K562 (cell line): Measurements from ENCODE around the gene TNFSF13. TPM values are rescaled to one million over a fixed set of nuclear protein-coding genes. Genes with fewer than 3 reads are reported as not detected.
A peak's percentile ranks its signal among the peaks of the same experiment; 100 is the strongest.

Source experiments
- ARNT ChIP-seq, 2 experiments: fragments of 450-650 bp; IDR thresholded peaks; 2 replicates each; pipeline ENCODE4 v1.6.1; 2016; ENCODE audit warnings: mild to moderate bottlenecking in 1 of 2
- CHD2 ChIP-seq: IDR thresholded peaks from 2 replicates; pipeline ENCODE4 v1.6.1; 2011; ENCODE audit warnings: low read depth, low read length
- GABPB1 ChIP-seq: sonication (generic); formaldehyde crosslinking; IDR thresholded peaks from 2 replicates; pipeline ENCODE4 v1.8.0; 2022; ENCODE audit warnings: mild to moderate bottlenecking, missing genetic modification reagents
- HBP1 ChIP-seq: fragments of 450-650 bp; formaldehyde crosslinking; IDR thresholded peaks from 2 replicates; pipeline ENCODE4 v1.4.0; 2022; ENCODE audit warnings: missing genetic modification characterization
- HMG20B ChIP-seq: fragments of 250-450 bp; sonication (Bioruptor Pico); IDR thresholded peaks from 2 replicates; pipeline ENCODE4 v1.5.0; 2021; ENCODE audit warnings: mild to moderate bottlenecking
- IRF2 ChIP-seq: sonication (generic); formaldehyde crosslinking; IDR thresholded peaks from 2 replicates; pipeline ENCODE4 v1.8.1; 2022; ENCODE audit warnings: mild to moderate bottlenecking, missing genetic modification reagents
- MAZ ChIP-seq, 2 experiments: fragments of 450-650 bp in 1 of 2; sonication (generic) in 1 of 2; formaldehyde crosslinking; IDR thresholded peaks in 1 of 2; conservative IDR thresholded peaks in 1 of 2; 2 replicates each; pipeline versions ENCODE4 v1.4.0 to v1.5.0; 2020; ENCODE audit warnings: mild to moderate bottlenecking in 1 of 2, missing genetic modification reagents in 1 of 2
- NFATC3 ChIP-seq: fragments of 450-650 bp; IDR thresholded peaks from 2 replicates; pipeline ENCODE4 v1.6.1; 2017; ENCODE audit warnings: mild to moderate bottlenecking
- NR3C1 ChIP-seq: sonication (generic); formaldehyde crosslinking; IDR thresholded peaks from 2 replicates; pipeline ENCODE4 v1.8.1; 2022; ENCODE audit warnings: missing genetic modification reagents
- PCBP1 ChIP-seq: fragments of 200-400 bp; formaldehyde crosslinking; IDR thresholded peaks from 2 replicates; pipeline ENCODE4 v1.6.1; 2018; ENCODE audit warnings: mild to moderate bottlenecking, low read depth, low read length; ENCODE audit not compliant: poor library complexity, severe bottlenecking
- RAD21 ChIP-seq, 2 experiments: fragments of 250-450 bp in 1 of 2; fragments of 450-650 bp in 1 of 2; sonication (Bioruptor Pico) in 1 of 2; formaldehyde crosslinking in 1 of 2; IDR thresholded peaks in 1 of 2; conservative IDR thresholded peaks in 1 of 2; 2 replicates each; pipeline versions ENCODE4 v1.4.0 to v1.8.0; 2020 to 2022; ENCODE audit warnings: mild to moderate bottlenecking in 2 of 2, moderate library complexity in 1 of 2
- RBM22 ChIP-seq: fragments of 200-400 bp; formaldehyde crosslinking; IDR thresholded peaks from 2 replicates; pipeline ENCODE4 v1.6.1; 2018; ENCODE audit warnings: low read length, low read depth; ENCODE audit not compliant: poor library complexity, severe bottlenecking
- RFX5 ChIP-seq: IDR thresholded peaks from 2 replicates; pipeline ENCODE4 v1.6.1; 2011; ENCODE audit warnings: low read depth, mild to moderate bottlenecking, improper control_type of control experiment, low read length
- RHOXF2B ChIP-seq: fragments of 250-450 bp; sonication (Bioruptor Pico); conservative IDR thresholded peaks from 2 replicates; pipeline ENCODE4 v1.5.1; 2021
- SNAPC5 ChIP-seq: fragments of 250-450 bp; sonication (Bioruptor Pico); IDR thresholded peaks from 2 replicates; pipeline ENCODE4 v1.8.0; 2021; ENCODE audit warnings: moderate library complexity, mild to moderate bottlenecking, inconsistent platforms
- THRB ChIP-seq: fragments of 450-650 bp; formaldehyde crosslinking; conservative IDR thresholded peaks from 2 replicates; pipeline ENCODE4 v1.4.0; 2022; ENCODE audit warnings: mild to moderate bottlenecking, missing genetic modification characterization
- ZMIZ1 ChIP-seq, 2 experiments: fragments of 150-350 bp in 1 of 2; IDR thresholded peaks; 2 replicates each; pipeline ENCODE4 v1.6.1; 2012 to 2016; ENCODE audit warnings: low read depth in 2 of 2, low read length in 2 of 2, mild to moderate bottlenecking in 1 of 2, moderate library complexity in 1 of 2
- ZNF134 ChIP-seq: fragments of 250-450 bp; sonication (Bioruptor Pico); conservative IDR thresholded peaks from 2 replicates; pipeline ENCODE4 v1.4.0; 2020
- ZNF280B ChIP-seq: fragments of 250-450 bp; sonication (Bioruptor Pico); IDR thresholded peaks from 2 replicates; pipeline ENCODE4 v1.5.1; 2021; ENCODE audit warnings: mild to moderate bottlenecking
- polyA plus RNA-seq, 8 experiments: library from polyadenylated mRNA; depleted of rRNA in 4 of 8; stranded (reverse) in 5 of 8; unstranded in 3 of 8; fragments of >200 nt; fragmentation: Nextera tagmentation in 2 of 8; fragmentation: Illumina TruSeq in 1 of 8; extraction: Ambion mirVana in 2 of 8; extraction: Trizol in 1 of 8; gene quantifications; 2 replicates each; pipeline versions ENCODE4 v1.2.1 to v1.2.3, GENCODE V29; 2011 to 2014; ENCODE audit warnings: inconsistent platforms in 1 of 8, missing spikeins in 1 of 8
- total RNA-seq, 7 experiments: library from RNA; depleted of rRNA in 6 of 7; stranded (reverse); fragments of >200 nt in 6 of 7; fragmentation: Illumina TruSeq in 2 of 7; extraction: Trizol in 2 of 7; gene quantifications; 2 replicates each; pipeline versions ENCODE4 v1.2.1 to v1.2.3, GENCODE V29; 2011 to 2021; ENCODE audit warnings: low replicate concordance in 1 of 7

TNFSF13 gene
- total and polyA plus RNA-seq, 9 of the 15 experiments (the other 6 are each of a cell fraction or from before 2014, with no cell fraction given), result 0.04 to 0.51 (median 0.19) TPM; not detected in 1

GRCh38 chr17:7582396-7583252 is 24.1 kb downstream of the TNFSF13 start (continued):
- TF ChIP-seq ARNT (IDR thresholded peaks at IDR 0.05) (no peak), NR3C1 (no peak), ZNF134 (CRISPR knock-in tag) (0 out of 2 replicates have a peak, but pooled peaks have one; percentile 30), RAD21 (CRISPR knock-in tag; conservative IDR thresholded peaks at IDR 0.05 in 1 of 2, IDR thresholded peaks at IDR 0.05 in 1 of 2) (no peak), IRF2 (no peak), SNAPC5 (CRISPR knock-in tag) (no peak), GABPB1 (CRISPR knock-in tag) (no peak), RHOXF2B (no peak), CHD2 (no peak), NFATC3 (no peak), MAZ (CRISPR knock-in tag; conservative IDR thresholded peaks at IDR 0.05 in 1 of 2, IDR thresholded peaks at IDR 0.05 in 1 of 2) (peak in 1 of 2 experiments; percentile 48; a peak in 2 of 4 replicates), RFX5 (no peak), HBP1 (CRISPR knock-in tag) (no peak), ZMIZ1 (IDR thresholded peaks at IDR 0.05; ENCODE audit: low read depth in 2 of 2, low read length in 2 of 2) (no peak), HMG20B (CRISPR knock-in tag) (no peak), PCBP1 (peak; percentile 44), RBM22 (no peak), THRB (CRISPR knock-in tag) (no peak), ZNF280B (CRISPR knock-in tag) (no peak)
